ENCODE data around the gene GOLIM4. TPM values are rescaled to one million over a fixed set of nuclear protein-coding genes. Genes with fewer than 3 reads are reported as not detected.

Gene GOLIM4
- total RNA-seq, 2 donors from 2014 or later: 1.6 to 4.2 TPM

DNA sequence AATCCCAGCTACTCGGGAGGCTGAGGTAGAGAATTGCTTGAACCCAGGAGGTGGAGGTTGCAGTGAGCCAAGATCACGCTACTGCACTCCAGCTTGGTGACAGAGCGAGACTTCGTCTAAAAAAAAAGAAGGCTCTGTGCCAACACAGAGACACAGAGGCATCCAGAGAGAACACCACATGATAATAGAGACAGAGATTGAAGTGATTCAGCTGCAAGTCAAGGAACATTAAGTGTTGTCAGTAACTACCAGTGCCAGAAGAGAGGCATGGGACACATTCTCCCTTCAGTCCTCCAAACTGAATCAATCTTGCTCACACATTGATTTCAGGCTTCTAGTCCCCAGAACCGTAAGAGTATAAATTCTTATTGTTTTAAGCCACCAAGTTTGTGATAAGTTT, 97.5 kb downstream of the GOLIM4 start:
- DNase-seq (ENCODE audit: low spot score in 2 of 2): no peak
- H3K9me3 Mint-ChIP-seq: peaks cover 0 to 3% of the 10 kb centered on the region in 2 donors
- ATAC-seq: no peak
- H3K27ac Mint-ChIP-seq: no peak overlapping the region
- H3K36me3 Mint-ChIP-seq: no peaks in the 10 kb centered on the region

DNA sequence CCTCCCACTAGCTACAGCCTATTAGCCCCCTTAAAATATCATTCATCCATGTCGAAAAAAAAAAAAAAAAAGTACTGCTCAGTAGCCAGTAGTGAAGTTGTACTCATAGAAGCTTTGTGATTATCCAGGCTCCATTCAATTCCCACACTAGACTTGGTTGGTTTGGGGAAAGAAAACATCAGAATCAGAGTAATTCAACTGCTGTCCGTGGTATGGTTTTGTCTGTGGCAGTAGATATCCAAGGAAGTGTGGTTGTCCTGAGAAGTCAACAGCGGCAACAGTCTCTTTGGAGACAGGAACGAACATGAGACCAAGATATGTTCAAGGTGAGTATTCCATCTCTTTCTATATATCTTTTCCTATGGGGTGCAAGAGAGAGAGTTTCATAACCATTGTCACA, 99.2 kb downstream of the GOLIM4 start:
- no peak overlapping the region for H3K27ac Mint-ChIP-seq
- ATAC-seq: no peak
- no peaks in the 10 kb centered on the region for H3K36me3 Mint-ChIP-seq
- DNase-seq (ENCODE audit: low spot score in 2 of 2): no peak
- H3K9me3 Mint-ChIP-seq: peaks cover 0 to 3% of the 10 kb centered on the region in 2 donors

DNA sequence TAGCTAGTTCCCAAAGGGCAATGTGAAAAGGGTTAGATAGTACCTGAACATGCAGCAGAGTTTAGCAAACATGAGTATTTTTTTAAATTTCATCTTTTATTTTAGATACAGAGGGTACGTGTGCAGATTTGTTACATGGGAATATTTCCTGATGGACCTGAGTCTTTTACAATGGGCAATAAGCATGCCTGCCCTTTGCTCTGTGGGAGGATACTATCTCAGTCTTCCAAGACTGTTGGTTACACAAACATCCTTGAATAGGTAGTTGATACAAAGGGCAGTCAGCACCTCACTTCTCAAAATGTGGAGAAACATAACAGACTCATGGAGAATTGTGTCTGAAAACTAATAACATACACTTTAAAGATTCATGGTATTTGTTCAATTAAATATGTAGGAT, 103.3 kb downstream of the GOLIM4 start:
- H3K27ac Mint-ChIP-seq: no peak overlapping the region
- ATAC-seq (no peak), DNase-seq (ENCODE audit: low spot score in 2 of 2) (no peak)
- peaks cover 0 to 3% of the 10 kb centered on the region in 2 donors for H3K9me3 Mint-ChIP-seq
- no peaks in the 10 kb centered on the region for H3K36me3 Mint-ChIP-seq

DNA sequence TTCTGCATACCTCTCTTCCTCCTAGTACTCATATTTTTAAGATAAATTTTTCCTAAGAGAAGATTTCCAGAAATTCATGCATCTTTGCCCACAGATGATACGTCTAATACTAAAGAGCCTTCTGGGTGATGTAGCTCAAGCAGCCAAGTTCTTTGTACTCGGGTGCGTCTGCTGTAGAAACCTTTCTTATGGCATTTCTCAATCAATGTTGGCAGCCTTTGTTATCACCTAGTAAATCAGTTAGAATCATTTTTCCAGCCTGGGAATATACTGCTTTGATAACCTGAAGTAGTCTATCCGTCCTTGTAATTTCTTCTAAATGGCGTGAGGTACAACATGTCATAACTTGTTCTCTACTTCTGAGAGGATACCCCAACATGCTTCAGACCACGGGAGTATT, 104.5 kb downstream of the GOLIM4 start:
- peaks cover 0 to 3% of the 10 kb centered on the region in 2 donors for H3K9me3 Mint-ChIP-seq
- no peak overlapping the region for H3K27ac Mint-ChIP-seq
- no peak for ATAC-seq
- H3K36me3 Mint-ChIP-seq: no peaks in the 10 kb centered on the region
- no peak for DNase-seq (ENCODE audit: low spot score in 2 of 2)

DNA sequence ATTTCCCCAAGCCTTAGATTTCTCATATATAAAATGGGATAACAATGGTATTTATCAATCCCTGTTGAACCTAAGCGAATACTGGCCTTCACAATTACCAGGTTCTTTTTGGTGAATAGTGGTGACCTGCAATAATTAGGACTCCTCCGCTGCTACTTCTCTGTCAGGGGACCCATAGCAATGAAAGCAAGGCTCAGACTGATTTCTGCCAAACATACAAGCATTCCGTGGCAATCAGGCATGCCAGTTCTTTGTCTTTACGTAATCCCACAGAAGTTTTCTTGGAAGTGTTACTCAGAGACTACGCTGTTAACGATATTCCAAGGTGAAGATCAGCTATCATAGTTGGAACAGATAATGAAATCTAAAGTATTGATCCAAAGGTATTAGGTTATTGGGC, 105.7 kb downstream of the GOLIM4 start:
- Mint-ChIP-seq H3K9me3 (peaks cover 0 to 3% of the 10 kb centered on the region in 2 donors), H3K27ac (no peak overlapping the region), H3K36me3 (no peaks in the 10 kb centered on the region)
- ATAC-seq (no peak), DNase-seq (ENCODE audit: low spot score in 2 of 2) (no peak)

DNA sequence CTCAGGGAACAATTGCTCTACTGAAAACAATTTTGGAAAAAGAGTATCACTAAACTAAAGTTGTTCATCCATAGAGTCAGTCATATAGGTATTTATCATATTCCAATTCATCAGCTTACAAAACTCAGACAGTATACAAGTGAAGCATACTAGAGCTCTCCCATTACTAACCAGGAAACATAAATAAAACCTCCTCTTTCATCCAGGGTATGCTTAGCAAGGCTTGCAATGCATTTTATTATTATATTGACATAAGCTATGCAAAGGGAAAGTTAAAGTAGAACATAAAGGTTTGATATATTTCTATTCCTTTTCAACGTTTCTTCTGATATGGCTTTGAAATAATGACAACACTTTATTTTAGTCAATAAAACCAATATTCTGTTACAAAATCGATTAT, 106.7 kb downstream of the GOLIM4 start:
- no peak for DNase-seq (ENCODE audit: low spot score in 2 of 2)
- H3K36me3 Mint-ChIP-seq: no peaks in the 10 kb centered on the region
- ATAC-seq: no peak
- H3K27ac Mint-ChIP-seq: no peak overlapping the region
- H3K9me3 Mint-ChIP-seq: peaks cover 0 to 3% of the 10 kb centered on the region in 2 donors

DNA sequence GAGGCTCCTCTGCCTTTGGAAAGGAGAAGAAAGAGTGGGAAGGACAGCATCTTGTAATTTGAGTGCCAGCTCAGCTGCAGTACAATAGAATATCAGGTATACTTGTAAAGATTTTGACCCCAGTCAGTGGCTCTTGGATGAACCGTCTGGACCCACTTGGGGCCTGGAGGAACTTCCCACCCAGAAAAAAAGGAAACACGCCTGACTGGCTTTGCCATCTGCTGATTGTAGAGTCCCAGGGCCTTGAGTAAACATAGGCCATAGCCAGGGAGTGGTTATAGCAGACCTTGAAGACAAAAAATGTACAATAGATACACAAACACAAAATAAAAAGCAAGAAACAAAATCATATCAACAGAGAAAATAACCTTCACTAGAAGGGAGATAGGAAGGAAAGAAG, 112.1 kb downstream of the GOLIM4 start:
- Mint-ChIP-seq H3K27ac (no peak overlapping the region), H3K36me3 (no peaks in the 10 kb centered on the region), H3K9me3 (no peaks in the 10 kb centered on the region)
- ATAC-seq: no peak
- no peak for DNase-seq (ENCODE audit: low spot score in 2 of 2)

DNA sequence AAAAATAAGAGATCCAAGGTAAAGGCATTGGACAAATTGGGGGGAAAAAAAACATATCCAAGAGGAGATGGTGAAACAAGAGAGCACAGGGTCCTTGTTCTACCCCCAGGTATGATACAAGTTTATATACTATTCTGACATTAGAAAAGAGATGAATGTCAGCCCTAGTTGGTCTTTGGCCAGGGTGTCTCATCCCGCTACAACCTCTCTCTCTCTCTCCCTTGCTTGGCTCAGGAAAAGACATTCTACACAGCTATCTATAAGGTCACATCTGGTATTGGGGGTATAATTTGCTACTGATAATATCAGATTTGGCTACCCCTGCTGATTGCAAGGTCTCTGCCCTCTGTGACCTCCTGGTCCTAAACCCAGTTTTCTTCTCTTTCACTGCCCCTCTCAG, 117.2 kb downstream of the GOLIM4 start:
- Mint-ChIP-seq H3K9me3 (peaks cover 0 to 9% of the 10 kb centered on the region in 2 donors), H3K27ac (no peak overlapping the region), H3K36me3 (no peaks in the 10 kb centered on the region)
- DNase-seq (ENCODE audit: low spot score in 2 of 2): no peak
- ATAC-seq: no peak

DNA sequence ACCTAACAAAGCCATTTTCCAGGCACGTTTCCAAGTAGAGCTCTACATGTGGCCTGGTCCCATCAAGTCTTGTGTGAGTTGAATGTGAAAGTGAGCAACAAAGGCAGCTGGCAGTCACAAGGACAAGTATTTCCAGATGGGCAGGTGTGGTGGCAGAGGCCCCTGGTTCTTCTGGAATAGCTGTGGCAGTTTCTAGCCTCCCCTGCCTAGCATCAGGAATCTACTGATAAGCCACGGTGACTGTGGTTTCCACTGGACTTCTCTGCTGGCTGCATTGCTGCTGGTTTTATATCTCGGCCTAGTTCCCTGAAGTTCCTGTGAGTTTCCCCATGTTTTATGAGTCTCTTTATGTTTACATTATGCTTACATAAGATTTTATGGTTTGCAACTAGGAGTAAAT, 117.7 kb downstream of the GOLIM4 start:
- Mint-ChIP-seq H3K9me3 (peaks cover 0 to 9% of the 10 kb centered on the region in 2 donors), H3K27ac (no peak overlapping the region), H3K36me3 (no peaks in the 10 kb centered on the region)
- DNase-seq (ENCODE audit: low spot score in 2 of 2) (no peak), ATAC-seq (no peak)

DNA sequence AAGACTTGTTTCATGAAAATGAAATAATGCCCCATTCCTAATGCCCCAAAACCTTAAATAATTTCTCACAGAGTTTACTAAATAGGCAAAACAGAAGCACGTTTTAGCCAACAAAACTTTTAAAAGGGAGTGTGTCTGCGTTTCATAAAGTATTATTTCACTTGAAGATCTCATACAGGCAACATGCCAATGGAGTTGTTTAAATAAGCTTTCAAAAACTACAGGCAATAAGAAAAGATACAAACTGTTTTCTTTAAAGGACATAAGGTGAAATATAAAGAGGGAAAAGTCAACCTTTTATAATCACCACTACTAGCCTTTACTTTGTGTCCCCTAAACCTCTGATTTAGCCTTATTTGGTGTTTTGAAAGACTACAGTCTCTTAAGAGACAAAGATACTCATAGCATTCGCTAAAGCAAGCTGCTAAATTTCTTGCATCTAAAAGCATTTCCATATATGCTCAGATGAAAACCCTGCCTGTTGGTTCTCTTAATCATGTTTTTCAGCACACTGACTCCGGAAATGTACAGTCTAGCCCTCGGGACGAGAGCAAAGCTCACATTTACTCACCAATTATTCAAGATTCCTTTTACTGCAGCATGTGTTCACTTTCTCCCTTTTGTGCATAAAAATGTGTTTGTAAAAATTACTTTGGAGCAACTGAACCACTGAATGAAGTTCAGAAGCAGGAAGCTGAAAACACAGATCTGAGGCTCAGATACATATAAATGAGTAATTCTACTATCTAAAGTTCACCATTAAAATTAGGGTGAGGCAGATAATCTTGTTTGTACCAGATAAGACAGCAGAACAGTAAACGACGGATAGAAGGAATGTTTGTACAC, 119.0 kb downstream of the GOLIM4 start:
- Mint-ChIP-seq H3K9me3 (peaks cover 0 to 9% of the 10 kb centered on the region in 2 donors), H3K27ac (no peak overlapping the region), H3K36me3 (no peaks in the 10 kb centered on the region)
- ATAC-seq (no peak), DNase-seq (ENCODE audit: low spot score in 2 of 2) (no peak)

DNA sequence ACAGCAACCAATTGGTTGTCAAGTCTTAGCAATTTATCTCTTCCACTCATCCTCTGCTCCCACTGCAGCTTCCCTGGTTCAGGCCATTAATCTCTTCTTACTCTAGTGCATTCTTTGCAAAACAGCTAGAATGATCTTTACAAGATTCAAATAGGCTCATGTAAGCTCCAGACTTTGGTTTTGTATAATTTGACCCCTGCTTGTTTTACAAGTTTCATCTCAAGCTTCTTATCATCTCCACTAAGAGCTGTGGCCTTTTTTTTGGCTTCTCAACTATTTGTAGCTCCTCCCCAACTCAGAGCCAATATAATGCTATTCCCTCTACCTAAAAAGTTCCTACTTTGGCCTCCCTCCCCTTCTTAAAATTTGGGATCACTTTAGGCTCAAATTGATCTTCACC, 121.8 kb downstream of the GOLIM4 start:
- Mint-ChIP-seq H3K27ac (no peak overlapping the region), H3K9me3 (peaks cover 0 to 9% of the 10 kb centered on the region in 2 donors), H3K36me3 (no peaks in the 10 kb centered on the region)
- ATAC-seq (no peak), DNase-seq (ENCODE audit: low spot score in 2 of 2) (no peak)

DNA sequence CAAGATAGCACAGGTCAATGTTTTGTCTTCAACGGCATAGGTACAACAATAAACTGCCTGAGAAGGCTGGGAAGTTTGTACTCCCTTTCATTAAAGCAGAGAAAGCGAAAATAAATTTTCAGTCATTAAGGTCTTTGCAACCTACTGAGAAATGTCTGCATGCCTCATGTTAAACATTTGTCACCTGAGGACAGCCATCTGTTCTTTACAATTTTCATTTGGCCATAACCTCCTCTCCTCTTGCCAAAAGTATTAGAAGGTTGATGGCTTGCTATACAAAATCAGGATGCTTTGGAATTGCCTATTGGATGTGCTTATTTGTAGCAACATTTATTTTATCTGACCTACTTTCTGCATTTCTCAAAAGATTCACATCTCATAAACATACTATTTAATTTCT, 122.7 kb downstream of the GOLIM4 start:
- no peaks in the 10 kb centered on the region for H3K36me3 Mint-ChIP-seq
- no peak overlapping the region for H3K27ac Mint-ChIP-seq
- peaks cover 0 to 9% of the 10 kb centered on the region in 2 donors for H3K9me3 Mint-ChIP-seq
- DNase-seq (ENCODE audit: low spot score in 2 of 2) (no peak), ATAC-seq (no peak)

DNA sequence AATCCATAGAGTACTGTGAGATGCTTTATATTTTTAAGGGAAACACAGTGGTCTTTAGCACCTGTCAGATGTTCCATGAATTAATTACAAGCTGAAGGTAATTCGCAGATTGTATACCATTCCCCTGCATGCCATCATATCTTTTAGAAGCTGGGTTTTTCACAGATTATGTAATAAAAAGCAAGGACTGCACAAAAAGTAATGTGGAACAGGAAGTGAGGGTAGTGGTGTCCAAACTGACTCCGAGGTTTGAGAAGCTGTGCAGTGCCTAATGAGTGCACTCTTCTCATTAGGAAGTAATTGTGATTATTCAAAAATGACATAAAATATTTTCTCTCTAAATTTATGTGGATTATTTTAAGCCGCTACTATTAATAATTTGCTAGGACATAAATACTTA, 123.2 kb downstream of the GOLIM4 start:
- DNase-seq (ENCODE audit: low spot score in 2 of 2) (no peak), ATAC-seq (no peak)
- Mint-ChIP-seq H3K9me3 (peaks cover 0 to 9% of the 10 kb centered on the region in 2 donors), H3K36me3 (no peaks in the 10 kb centered on the region), H3K27ac (no peak overlapping the region)

DNA sequence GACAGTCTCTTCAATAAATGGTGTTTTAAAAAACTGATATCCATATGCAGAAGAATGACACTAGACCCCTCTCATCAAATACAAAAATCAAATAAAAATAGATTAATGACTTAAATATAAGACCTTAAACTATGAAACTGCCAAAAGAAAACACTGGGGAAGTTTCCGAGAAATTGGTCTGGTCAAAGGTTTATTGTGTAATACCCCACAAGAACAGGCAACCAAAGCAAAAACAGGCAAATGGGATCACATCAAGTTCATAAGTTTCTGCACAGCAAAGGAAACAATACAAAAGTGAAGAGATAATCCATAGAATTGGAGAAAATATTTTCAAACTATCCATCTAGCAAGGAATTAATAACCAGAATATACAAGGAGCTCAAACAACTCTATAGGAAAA, 126.2 kb downstream of the GOLIM4 start:
- DNase-seq (ENCODE audit: low spot score in 2 of 2) (no peak), ATAC-seq (no peak)
- Mint-ChIP-seq H3K9me3 (peaks cover 0 to 4% of the 10 kb centered on the region in 2 donors), H3K27ac (no peak overlapping the region), H3K36me3 (no peaks in the 10 kb centered on the region)

DNA sequence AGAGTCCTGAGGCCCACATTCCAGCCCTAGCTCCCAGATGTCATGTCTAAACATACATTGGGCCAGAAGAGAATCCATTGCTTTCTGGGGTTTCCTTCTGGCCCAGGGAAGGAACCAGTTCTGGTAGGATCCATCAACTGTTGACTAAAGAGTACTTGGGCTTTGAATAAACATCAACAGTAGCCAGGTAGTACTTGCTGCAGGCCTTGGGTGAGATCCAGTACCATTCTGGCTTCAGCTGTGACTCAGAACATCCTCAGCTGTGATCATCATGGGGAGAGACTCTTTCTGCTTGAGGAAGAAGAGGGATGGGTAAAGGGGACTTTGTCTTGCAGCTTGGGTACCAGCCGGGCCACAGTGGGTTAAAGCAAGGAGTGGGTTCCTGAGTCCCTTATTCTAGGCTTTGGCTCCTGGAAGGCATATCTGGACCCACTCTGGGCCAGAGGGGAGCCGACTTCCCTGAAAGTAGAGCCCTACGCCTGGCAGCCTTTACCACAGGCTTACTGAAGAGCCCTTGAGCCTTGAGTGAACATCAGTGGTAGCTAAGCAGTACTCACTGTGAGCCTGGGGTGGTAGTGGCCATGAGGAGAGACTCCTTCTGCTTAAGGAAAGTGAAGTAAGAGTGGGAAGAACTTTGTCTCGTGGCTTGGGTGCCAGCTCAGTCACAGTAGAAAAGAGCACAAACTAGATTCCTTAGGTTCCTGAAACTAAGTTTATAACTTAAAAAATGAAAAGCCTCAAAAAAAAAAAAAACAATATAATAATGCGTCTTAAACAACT, 128.3 kb downstream of the GOLIM4 start:
- no peak for ATAC-seq
- H3K27ac Mint-ChIP-seq: no peak overlapping the region

More for the DNA sequence above, 128.3 kb downstream of the GOLIM4 start:
- Mint-ChIP-seq H3K36me3 (no peaks in the 10 kb centered on the region), H3K9me3 (no peaks in the 10 kb centered on the region)
- DNase-seq (ENCODE audit: low spot score in 2 of 2): no peak

Data from activated naive CD4-positive, alpha-beta T cell treated with anti-CD3 and anti-CD28 coated beads, Interleukin-2, amount 50 U/mL, for 72 hours (primary cell).